Measurements from ENCODE around the gene NAV3.
"Not testable (repeated sequence)": the region's sequence is repeated elsewhere in the genome, so short reads cannot be mapped to it uniquely, and the experiment has no call there.

NAV3 gene

DNA sequence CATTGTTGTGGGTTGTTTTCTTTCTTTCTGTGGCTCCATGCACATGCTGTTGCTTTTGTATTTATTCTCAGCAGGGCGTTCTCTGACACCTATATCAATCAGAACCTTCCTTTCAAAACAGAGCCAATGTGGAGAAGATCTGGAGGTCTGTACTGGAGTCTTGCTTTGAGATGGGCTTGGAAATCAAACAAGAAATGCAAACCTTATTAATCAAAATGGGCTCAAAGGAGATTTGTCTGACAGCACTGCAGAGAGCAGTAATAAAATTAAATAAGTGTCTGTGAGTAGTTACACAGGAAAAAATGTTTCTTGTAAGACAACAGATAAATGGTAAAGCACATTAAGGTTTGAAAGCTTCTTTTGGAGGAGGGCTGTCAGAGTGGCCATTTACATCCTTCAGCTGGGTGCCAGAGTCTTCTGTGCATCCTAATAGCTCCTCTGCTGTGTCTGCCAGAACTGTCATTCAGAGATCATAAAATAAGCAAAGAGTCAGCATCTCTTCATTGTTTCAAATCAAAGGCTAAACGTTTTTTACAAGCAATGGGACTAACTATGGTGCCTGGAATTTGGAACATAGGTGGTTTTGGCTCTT lies 414.3 kb downstream of the NAV3 start:
- ChIA-PET POLR2A (no interaction called here), CTCF (interaction anchor here (1.0 kb wide), 1 partner anchor 13 kb away, joined by 3 read pairs; no protein-coding TSS in a partner anchor)
- DNase-seq: no peak
- no peaks in the 10 kb centered on the region for H3K36me3 ChIP-seq (ENCODE audit: control insufficient read depth in 4 of 4, insufficient read depth in 4 of 4, low read length in 3 of 4)
- H3K9me3 ChIP-seq (ENCODE audit: control extremely low read depth in 1 of 5, control insufficient read depth in 4 of 5, insufficient read depth in 2 of 5, low read depth in 1 of 5, low read length in 4 of 5): no peaks in the 10 kb centered on the region
- no peak overlapping the region for H3K27ac ChIP-seq (ENCODE audit: insufficient read depth in 1 of 2, low read depth in 1 of 2, low read length in 2 of 2, poor library complexity in 1 of 2, severe bottlenecking in 2 of 2)
- no peaks in the 10 kb centered on the region for H3K27me3 ChIP-seq (replicated peaks in 2 of 5; ENCODE audit: control insufficient read depth in 4 of 5, insufficient read depth in 5 of 5, low read length in 4 of 5)
- no peaks in the 10 kb centered on the region for H3K4me1 ChIP-seq (ENCODE audit: control extremely low read depth in 1 of 4, control insufficient read depth in 4 of 4, insufficient read depth in 4 of 4, low read length in 3 of 4)
- H3K4me3 ChIP-seq (ENCODE audit: control insufficient read depth in 1 of 7, extremely low read depth in 1 of 7, insufficient read depth in 4 of 7, low read depth in 2 of 7, low read length in 6 of 7): no peak overlapping the region
- 43% methylated on average over 1 of the region's 2 CpGs for WGBS (ENCODE audit: insufficient coverage)

DNA sequence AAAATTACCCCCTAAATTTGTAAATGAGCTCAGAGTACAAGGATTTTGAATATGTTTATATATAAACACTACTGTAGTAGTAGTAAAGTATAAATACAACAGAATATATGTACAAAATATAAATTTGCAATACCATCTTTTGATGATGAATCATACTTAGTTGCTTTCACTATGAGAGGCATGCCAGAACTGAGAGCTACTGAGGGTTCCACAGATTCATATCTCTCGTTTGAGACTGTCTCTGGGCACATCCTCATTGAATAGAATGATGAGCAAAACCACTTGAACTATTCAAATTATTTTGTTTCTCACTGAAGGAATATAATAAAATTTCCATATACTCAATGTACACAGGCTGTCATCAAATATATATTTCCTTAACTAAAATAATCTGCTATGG lies 417.6 kb downstream of the NAV3 start:
- ChIA-PET CTCF (no interaction called here), POLR2A (no interaction called here)
- Histone ChIP-seq H3K27ac (ENCODE audit: insufficient read depth in 1 of 2, low read depth in 1 of 2, low read length in 2 of 2, poor library complexity in 1 of 2, severe bottlenecking in 2 of 2) (no peak overlapping the region), H3K4me3 (ENCODE audit: control insufficient read depth in 1 of 7, extremely low read depth in 1 of 7, insufficient read depth in 4 of 7, low read depth in 2 of 7, low read length in 6 of 7) (no peak overlapping the region), H3K36me3 (ENCODE audit: control insufficient read depth in 4 of 4, insufficient read depth in 4 of 4, low read length in 3 of 4) (no peaks in the 10 kb centered on the region), H3K9me3 (ENCODE audit: control extremely low read depth in 1 of 5, control insufficient read depth in 4 of 5, insufficient read depth in 2 of 5, low read depth in 1 of 5, low read length in 4 of 5) (no peaks in the 10 kb centered on the region), H3K27me3 (replicated peaks in 2 of 5; ENCODE audit: control insufficient read depth in 4 of 5, insufficient read depth in 5 of 5, low read length in 4 of 5) (no peaks in the 10 kb centered on the region), H3K4me1 (ENCODE audit: control extremely low read depth in 1 of 4, control insufficient read depth in 4 of 4, insufficient read depth in 4 of 4, low read length in 3 of 4) (no peaks in the 10 kb centered on the region)
- WGBS (ENCODE audit: insufficient coverage): no CpG with 5 or more reads among the region's 1 CpG
- DNase-seq: no peak

DNA sequence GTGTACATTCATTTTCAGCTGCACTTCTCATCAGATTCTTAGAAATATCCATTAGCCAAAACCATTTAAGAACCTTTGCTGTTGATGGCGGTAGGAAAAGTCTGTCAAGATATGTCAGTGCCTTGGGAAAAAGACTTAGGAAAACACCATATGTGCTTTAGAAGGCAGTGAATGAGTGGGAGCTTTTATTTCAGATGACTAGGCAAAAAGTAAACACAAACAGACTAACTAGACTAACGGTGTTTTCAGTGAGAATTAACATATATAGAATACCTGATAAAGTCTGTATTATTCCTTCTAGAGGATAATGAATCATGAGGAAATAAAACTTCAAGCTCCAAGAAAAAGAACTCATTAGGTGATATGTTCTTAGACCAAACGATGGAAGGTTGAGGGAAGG lies 418.9 kb downstream of the NAV3 start:
- Histone ChIP-seq H3K27me3 (replicated peaks in 2 of 5; ENCODE audit: control insufficient read depth in 4 of 5, insufficient read depth in 5 of 5, low read length in 4 of 5) (no peaks in the 10 kb centered on the region), H3K27ac (ENCODE audit: insufficient read depth in 1 of 2, low read depth in 1 of 2, low read length in 2 of 2, poor library complexity in 1 of 2, severe bottlenecking in 2 of 2) (no peak overlapping the region), H3K9me3 (ENCODE audit: control extremely low read depth in 1 of 5, control insufficient read depth in 4 of 5, insufficient read depth in 2 of 5, low read depth in 1 of 5, low read length in 4 of 5) (no peaks in the 10 kb centered on the region), H3K4me1 (ENCODE audit: control extremely low read depth in 1 of 4, control insufficient read depth in 4 of 4, insufficient read depth in 4 of 4, low read length in 3 of 4) (no peaks in the 10 kb centered on the region), H3K4me3 (ENCODE audit: control insufficient read depth in 1 of 7, extremely low read depth in 1 of 7, insufficient read depth in 4 of 7, low read depth in 2 of 7, low read length in 6 of 7) (no peak overlapping the region), H3K36me3 (ENCODE audit: control insufficient read depth in 4 of 4, insufficient read depth in 4 of 4, low read length in 3 of 4) (no peaks in the 10 kb centered on the region)
- ChIA-PET CTCF (no interaction called here), POLR2A (no interaction called here)
- no peak for DNase-seq
- 100% methylated on average over 1 of the region's 3 CpGs for WGBS (ENCODE audit: insufficient coverage)

DNA sequence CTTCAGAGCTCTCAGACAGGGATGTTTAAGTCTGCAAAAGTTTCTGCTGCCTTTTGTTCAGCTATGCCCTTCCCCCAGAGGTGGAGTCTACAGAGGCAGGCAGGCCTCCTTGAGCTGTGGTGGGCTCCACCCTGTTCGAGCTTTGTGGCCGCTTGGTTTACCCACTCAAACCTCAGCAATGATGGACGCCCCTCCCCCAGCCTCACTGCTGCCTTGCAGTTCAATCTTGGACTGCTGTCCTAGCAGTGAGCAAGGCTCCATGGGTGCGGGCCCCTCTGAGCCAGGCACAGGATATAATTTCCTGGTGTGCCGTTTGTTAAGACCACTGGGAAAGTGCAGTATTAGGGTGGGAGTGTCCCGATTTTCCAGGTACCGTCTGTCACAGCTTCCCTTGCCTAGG lies 427.0 kb downstream of the NAV3 start:
- POLR2A ChIA-PET; H3K27ac ChIP-seq (ENCODE audit: insufficient read depth in 1 of 2, low read depth in 1 of 2, low read length in 2 of 2, poor library complexity in 1 of 2, severe bottlenecking in 2 of 2); H3K4me3 ChIP-seq (ENCODE audit: control insufficient read depth in 1 of 7, extremely low read depth in 1 of 7, insufficient read depth in 4 of 7, low read depth in 2 of 7, low read length in 6 of 7); H3K36me3 ChIP-seq (ENCODE audit: control insufficient read depth in 4 of 4, insufficient read depth in 4 of 4, low read length in 3 of 4); H3K4me1 ChIP-seq (ENCODE audit: control extremely low read depth in 1 of 4, control insufficient read depth in 4 of 4, insufficient read depth in 4 of 4, low read length in 3 of 4); H3K27me3 ChIP-seq (replicated peaks in 2 of 5; ENCODE audit: control insufficient read depth in 4 of 5, insufficient read depth in 5 of 5, low read length in 4 of 5); H3K9me3 ChIP-seq (ENCODE audit: control extremely low read depth in 1 of 5, control insufficient read depth in 4 of 5, insufficient read depth in 2 of 5, low read depth in 1 of 5, low read length in 4 of 5); CTCF ChIA-PET; DNase-seq: not testable (repeated sequence)
- WGBS (ENCODE audit: insufficient coverage): 97% methylated on average over 7 of the region's 7 CpGs

DNA sequence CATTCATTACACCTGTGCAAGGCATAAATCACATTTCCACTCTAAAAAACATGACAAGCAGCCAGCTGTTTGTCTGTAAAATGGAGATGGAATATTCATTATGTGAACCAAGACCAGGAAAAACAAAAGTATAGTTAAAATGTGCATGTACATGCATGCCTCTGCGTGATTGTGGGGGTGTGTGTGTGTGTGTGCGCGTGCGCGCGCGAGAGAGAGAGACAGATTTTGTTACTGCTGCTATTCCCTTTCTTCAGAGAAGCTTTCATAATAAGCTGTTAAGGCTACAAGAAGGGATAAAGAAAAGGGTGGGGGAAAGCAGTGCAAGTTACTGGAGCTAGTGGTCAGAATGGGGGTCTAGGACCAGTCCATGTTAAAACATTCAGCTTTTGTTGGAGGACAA lies 430.3 kb downstream of the NAV3 start:
- H3K9me3 ChIP-seq (ENCODE audit: control extremely low read depth in 1 of 5, control insufficient read depth in 4 of 5, insufficient read depth in 2 of 5, low read depth in 1 of 5, low read length in 4 of 5): no peaks in the 10 kb centered on the region
- DNase-seq: no peak
- no peaks in the 10 kb centered on the region for H3K36me3 ChIP-seq (ENCODE audit: control insufficient read depth in 4 of 4, insufficient read depth in 4 of 4, low read length in 3 of 4)
- ChIA-PET POLR2A (no interaction called here), CTCF (no interaction called here)
- H3K27me3 ChIP-seq (replicated peaks in 2 of 5; ENCODE audit: control insufficient read depth in 4 of 5, insufficient read depth in 5 of 5, low read length in 4 of 5): no peaks in the 10 kb centered on the region
- no peak overlapping the region for H3K4me3 ChIP-seq (ENCODE audit: control insufficient read depth in 1 of 7, extremely low read depth in 1 of 7, insufficient read depth in 4 of 7, low read depth in 2 of 7, low read length in 6 of 7)
- H3K27ac ChIP-seq (ENCODE audit: insufficient read depth in 1 of 2, low read depth in 1 of 2, low read length in 2 of 2, poor library complexity in 1 of 2, severe bottlenecking in 2 of 2): no peak overlapping the region
- 97% methylated on average over 6 of the region's 7 CpGs for WGBS (ENCODE audit: insufficient coverage)
- no peaks in the 10 kb centered on the region for H3K4me1 ChIP-seq (ENCODE audit: control extremely low read depth in 1 of 4, control insufficient read depth in 4 of 4, insufficient read depth in 4 of 4, low read length in 3 of 4)

DNA sequence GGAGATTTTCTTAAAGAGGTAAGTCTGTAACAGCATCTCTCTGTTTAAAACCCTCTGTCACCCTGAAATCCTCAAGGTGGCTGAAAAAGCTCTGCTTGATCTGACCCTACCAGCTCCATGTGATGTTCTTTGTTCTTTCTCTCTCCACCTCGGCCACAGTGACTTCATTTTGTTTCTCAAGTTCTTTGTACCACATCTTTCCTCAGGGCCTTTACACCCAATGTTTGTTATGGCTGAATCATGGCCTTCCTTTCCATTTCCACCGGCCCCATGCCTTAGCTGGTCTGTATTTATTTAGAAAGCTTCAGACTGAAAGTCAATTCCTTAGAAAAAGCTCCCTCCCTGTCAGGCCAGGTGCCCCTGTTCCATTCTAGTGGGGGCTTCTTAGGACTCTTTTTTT lies 431.2 kb downstream of the NAV3 start:
- Histone ChIP-seq H3K27me3 (replicated peaks in 2 of 5; ENCODE audit: control insufficient read depth in 4 of 5, insufficient read depth in 5 of 5, low read length in 4 of 5) (no peaks in the 10 kb centered on the region), H3K9me3 (ENCODE audit: control extremely low read depth in 1 of 5, control insufficient read depth in 4 of 5, insufficient read depth in 2 of 5, low read depth in 1 of 5, low read length in 4 of 5) (no peaks in the 10 kb centered on the region), H3K36me3 (ENCODE audit: control insufficient read depth in 4 of 4, insufficient read depth in 4 of 4, low read length in 3 of 4) (no peaks in the 10 kb centered on the region), H3K4me1 (ENCODE audit: control extremely low read depth in 1 of 4, control insufficient read depth in 4 of 4, insufficient read depth in 4 of 4, low read length in 3 of 4) (no peaks in the 10 kb centered on the region), H3K4me3 (ENCODE audit: control insufficient read depth in 1 of 7, extremely low read depth in 1 of 7, insufficient read depth in 4 of 7, low read depth in 2 of 7, low read length in 6 of 7) (no peak overlapping the region), H3K27ac (ENCODE audit: insufficient read depth in 1 of 2, low read depth in 1 of 2, low read length in 2 of 2, poor library complexity in 1 of 2, severe bottlenecking in 2 of 2) (no peak overlapping the region)
- POLR2A ChIA-PET: no interaction called here
- DNase-seq: no peak
- CTCF ChIA-PET: no interaction called here
- 90% methylated on average over 2 of the region's 2 CpGs for WGBS (ENCODE audit: insufficient coverage)
